CD4-positive, alpha-beta T cell (primary cell): ENCODE results near the gene CCN5. TPM values are rescaled to one million over a fixed set of nuclear protein-coding genes. Genes with fewer than 3 reads are reported as not detected.

ENCODE experiments used
- ATAC-seq: fragments of 200-7000 bp; cut with Tn5 transposase; one replicate; pipeline ENCODE4 v1.10.0; 2022; ENCODE audit warnings: mild to moderate bottlenecking; ENCODE audit not compliant: poor library complexity
- CTCF ChIA-PET: fragments of 350-600 bp; sonication (Branson Sonifier 250); formaldehyde crosslinking; loops from one replicate; lab custom pipeline; 2021; ENCODE audit warnings: antibody characterized with exemption, inconsistent platforms; lab: Charles Lee
- POLR2A ChIA-PET: fragments of 350-600 bp; sonication (Branson Sonifier 250); formaldehyde crosslinking; loops from one replicate; lab custom pipeline; 2021; ENCODE audit warnings: antibody characterized with exemption, inconsistent platforms; lab: Charles Lee
- DNase-seq, 14 experiments: peaks; one replicate each; pipeline ENCODE4 v3.0.0-alpha.2; 2013 to 2020; ENCODE audit warnings: mixed read lengths in 2 of 14
- H3K27ac ChIP-seq, 2 donors: one replicate each; pipeline versions ENCODE4 v1.5.1 to v1.7.0; 2013; ENCODE audit warnings: low read length in 2 of 2, low read depth in 1 of 2, mild to moderate bottlenecking in 1 of 2
- H3K27me3 ChIP-seq, 2 experiments: 1 replicate in 1 of 2; 2 replicates in 1 of 2; pipeline versions ENCODE4 v1.6.1 to v1.7.0; 2013; ENCODE audit warnings: low read length in 2 of 2, control low read depth in 1 of 2, mild to moderate bottlenecking in 1 of 2, moderate library complexity in 1 of 2; ENCODE audit not compliant: insufficient read depth in 2 of 2, control insufficient read depth in 1 of 2
- H3K36me3 ChIP-seq: one replicate; pipeline ENCODE4 v1.6.1; 2013; ENCODE audit warnings: low read length, control low read depth; ENCODE audit not compliant: insufficient read depth
- H3K4me1 ChIP-seq: one replicate; pipeline ENCODE4 v1.6.1; 2013; ENCODE audit warnings: low read length, control low read depth; ENCODE audit not compliant: insufficient read depth
- H3K4me3 ChIP-seq: one replicate; pipeline ENCODE4 v1.5.1; 2013; ENCODE audit warnings: mild to moderate bottlenecking, low read length, moderate library complexity
- H3K9me3 ChIP-seq, 2 experiments: 1 replicate in 1 of 2; 2 replicates in 1 of 2; pipeline versions ENCODE4 v1.6.1 to v1.7.0; 2013; ENCODE audit warnings: low read length in 2 of 2, mild to moderate bottlenecking in 2 of 2, control low read depth in 1 of 2, moderate library complexity in 1 of 2; ENCODE audit not compliant: control insufficient read depth in 1 of 2, insufficient read depth in 1 of 2
- H3K27ac Mint-ChIP-seq: one replicate; pipeline ENCODE4 v1.8.0; 2020; ENCODE audit warnings: mixed read lengths
- H3K27me3 Mint-ChIP-seq: one replicate; pipeline ENCODE4 v1.8.0; 2021; ENCODE audit warnings: mixed read lengths
- H3K36me3 Mint-ChIP-seq: one replicate; pipeline ENCODE4 v1.8.0; 2021; ENCODE audit warnings: low read depth, mixed read lengths
- H3K4me1 Mint-ChIP-seq: one replicate; pipeline ENCODE4 v1.8.0; 2021; ENCODE audit warnings: low read depth, mixed read lengths
- H3K4me3 Mint-ChIP-seq: one replicate; pipeline ENCODE4 v1.8.0; 2020; ENCODE audit warnings: mild to moderate bottlenecking, mixed read lengths
- H3K9me3 Mint-ChIP-seq: one replicate; pipeline ENCODE4 v1.8.0; 2020; ENCODE audit warnings: mixed read lengths
- CTCF ChIP-seq: fragments of 200-600 bp; IDR thresholded peaks from one replicate; pipeline ENCODE4 v1.8.0; 2022; ENCODE audit warnings: antibody characterized with exemption, mild to moderate bottlenecking
- intact Hi-C, 2 experiments: fragments of 100-400 bp; cut with DNase I in 1 of 2; cut with micrococcal nuclease in 1 of 2; formaldehyde crosslinking; loops; one replicate each; pipeline versions ENCODE4 v1.15.1 to v1.9.0; 2023 to 2025; cut with DNase I, micrococcal nuclease
- total RNA-seq, 174 experiments: library from RNA in 2 of 174; stranded (reverse) in 2 of 174; gene quantifications; one replicate each; pipeline ENCODE4 v1.2.3 and lab custom pipeline; 2021 to 2026

The CCN5 gene
- total RNA-seq, 2 experiments from 2014 or later, result not detected

DNA sequence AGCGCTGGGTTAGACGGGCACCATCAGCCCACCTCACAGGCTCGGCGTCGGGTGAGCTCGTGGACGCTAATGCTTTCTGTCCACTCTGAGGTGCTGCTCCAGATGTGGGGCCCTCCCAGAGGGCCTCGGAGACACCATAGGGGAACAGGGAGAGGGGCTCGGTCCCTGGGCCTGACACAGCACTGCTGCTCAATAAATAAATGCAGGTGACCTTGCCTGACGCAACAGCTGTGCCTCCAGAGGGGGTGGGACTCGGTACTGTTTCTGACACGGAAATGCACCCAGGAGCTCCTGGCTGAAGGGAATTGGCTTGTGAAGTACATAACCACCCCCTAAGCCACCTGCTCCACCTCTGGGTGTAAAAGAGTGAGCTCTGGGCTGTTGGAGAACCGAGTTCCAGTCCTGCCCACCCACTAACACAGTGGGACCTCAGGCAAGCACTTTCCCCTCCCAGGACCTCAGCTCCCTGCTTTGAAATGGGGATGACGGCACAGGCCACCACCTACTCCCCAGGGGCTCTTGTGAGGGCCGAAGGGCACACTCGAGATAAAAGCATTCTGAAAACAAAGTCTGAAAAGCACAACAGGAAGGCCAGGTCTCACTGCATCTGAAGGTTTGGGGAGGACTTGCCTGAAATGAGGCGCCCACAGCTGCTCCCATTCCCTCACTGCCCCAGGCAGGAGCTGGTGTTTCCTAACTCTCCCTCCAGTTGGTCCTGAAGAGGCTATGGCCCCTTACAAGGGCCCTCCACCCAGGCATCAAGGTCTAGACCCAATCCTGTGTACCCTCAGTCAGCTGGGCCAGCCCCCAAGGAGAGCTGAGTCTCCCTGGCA is 37.1 kb downstream of the CCN5 start:
- Mint-ChIP-seq H3K4me3 (no peak overlapping the region), H3K9me3 (no peaks in the 10 kb centered on the region), H3K4me1 (peaks cover 3% of the 10 kb centered on the region), H3K27ac (no peak overlapping the region), H3K36me3 (no peaks in the 10 kb centered on the region), H3K27me3 (peaks cover 21% of the 10 kb centered on the region)
- DNase-seq (no peak), ATAC-seq (no peak)
- Histone ChIP-seq H3K4me3 (no peak overlapping the region), H3K9me3 (no peaks in the 10 kb centered on the region), H3K36me3 (no peaks in the 10 kb centered on the region), H3K27ac (no peak overlapping the region), H3K4me1 (no peaks in the 10 kb centered on the region), H3K27me3 (peaks cover 5 to 16% of the 10 kb centered on the region in 2 experiments)
- TF ChIP-seq CTCF, result no peak
- POLR2A ChIA-PET, result interaction anchor here (0.6 kb wide), 1 partner anchor 42 kb away, joined by 4 read pairs; no protein-coding TSS in a partner anchor
- intact Hi-C loops, result no loop called here
- CTCF ChIA-PET, result no interaction called here

DNA sequence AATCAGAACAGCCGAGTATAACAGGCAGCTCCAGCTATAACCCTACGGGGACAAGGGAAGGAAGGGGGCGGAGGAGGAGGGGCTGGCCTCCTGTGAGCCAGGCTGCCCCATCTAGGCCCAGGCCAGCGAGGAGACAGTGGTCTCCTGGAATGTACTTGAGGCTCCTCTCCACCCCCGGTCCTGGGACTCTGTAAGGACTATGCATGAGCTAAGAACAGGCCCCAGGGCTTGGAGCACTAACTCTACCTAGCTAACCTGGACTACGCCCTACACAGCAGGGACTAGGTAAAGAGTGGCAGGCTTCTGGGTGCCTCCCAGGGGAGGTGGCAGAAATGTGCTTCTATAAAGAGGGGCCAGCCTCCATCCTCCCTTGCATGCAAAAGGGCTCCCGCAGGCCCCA is 39.4 kb downstream of the CCN5 start:
- Histone ChIP-seq H3K4me3 (no peak overlapping the region), H3K4me1 (no peaks in the 10 kb centered on the region), H3K9me3 (no peaks in the 10 kb centered on the region), H3K36me3 (no peaks in the 10 kb centered on the region), H3K27ac (no peak overlapping the region), H3K27me3 (peaks cover 0 to 5% of the 10 kb centered on the region in 2 experiments)
- ChIA-PET POLR2A (no interaction called here), CTCF (no interaction called here)
- no peak overlapping the region for H3K4me3 Mint-ChIP-seq
- no peaks in the 10 kb centered on the region for H3K36me3 Mint-ChIP-seq
- intact Hi-C loops, result no loop called here
- H3K27ac Mint-ChIP-seq, result no peak overlapping the region
- peaks cover 14% of the 10 kb centered on the region for H3K27me3 Mint-ChIP-seq
- DNase-seq (no peak), ATAC-seq (no peak)
- no peaks in the 10 kb centered on the region for H3K9me3 Mint-ChIP-seq
- no peak for TF ChIP-seq CTCF
- H3K4me1 Mint-ChIP-seq, result no peaks in the 10 kb centered on the region

GRCh38 chr20:44756011-44756688 is 41.0 kb downstream of the CCN5 start:
- Histone ChIP-seq H3K27me3 (no peaks in the 10 kb centered on the region), H3K4me1 (no peaks in the 10 kb centered on the region), H3K9me3 (no peaks in the 10 kb centered on the region), H3K36me3 (no peaks in the 10 kb centered on the region), H3K27ac (no peak overlapping the region), H3K4me3 (no peak overlapping the region)
- intact Hi-C loops, result no loop called here
- CTCF ChIA-PET, result no interaction called here
- Mint-ChIP-seq H3K27me3 (peaks cover 11% of the 10 kb centered on the region), H3K27ac (no peak overlapping the region), H3K36me3 (no peaks in the 10 kb centered on the region), H3K4me3 (no peak overlapping the region), H3K9me3 (no peaks in the 10 kb centered on the region), H3K4me1 (no peaks in the 10 kb centered on the region)
- DNase-seq (no peak), ATAC-seq (no peak)
- no peak for TF ChIP-seq CTCF
- POLR2A ChIA-PET, result no interaction called here
